Peyer's patch (tissue), 4 donors: Measurements from ENCODE around the gene FYB2. TPM values are rescaled to one million over a fixed set of nuclear protein-coding genes. Genes with fewer than 3 reads are reported as not detected.
A peak's percentile ranks its signal among the peaks of the same experiment; 100 is the strongest.

Source experiments
- DNase-seq, 3 donors: peaks; one replicate each; pipeline ENCODE4 v3.0.0-alpha.2; 2017 to 2019
- H3K27ac ChIP-seq, 4 donors: fragments of 200-600 bp; sonication (generic); one replicate each; pipeline ENCODE4 v1.5.1; 2016 to 2019
- H3K27me3 ChIP-seq, 2 donors: fragments of 200-600 bp; sonication (generic); one replicate each; pipeline ENCODE4 v1.5.1; 2019
- H3K36me3 ChIP-seq, 3 donors: fragments of 200-600 bp; sonication (generic); one replicate each; pipeline ENCODE4 v1.5.1; 2016 to 2019
- H3K4me1 ChIP-seq, 4 donors: fragments of 200-600 bp; sonication (generic); one replicate each; pipeline ENCODE4 v1.5.1; 2016 to 2019
- H3K4me3 ChIP-seq, 4 donors: fragments of 200-600 bp; sonication (generic); 1 replicate in 3 of 4; 2 replicates in 1 of 4; pipeline ENCODE4 v1.5.1; 2016 to 2019; ENCODE audit warnings: mild to moderate bottlenecking in 1 of 4
- H3K9me3 ChIP-seq, 4 donors: fragments of 200-600 bp; sonication (generic); one replicate each; pipeline ENCODE4 v1.5.1; 2016 to 2019; ENCODE audit warnings: mild to moderate bottlenecking in 1 of 4
- CTCF ChIP-seq, 6 experiments: fragments of 450-650 bp in 4 of 6; fragments of 200-600 bp in 2 of 6; sonication (generic) in 1 of 6; IDR thresholded peaks; one replicate each; pipeline ENCODE4 v1.5.1; 2017 to 2019; ENCODE audit warnings: antibody characterized with exemption in 6 of 6, mild to moderate bottlenecking in 3 of 6, moderate library complexity in 1 of 6
- POLR2A ChIP-seq, 2 donors: fragments of 450-650 bp; IDR thresholded peaks; one replicate each; pipeline ENCODE4 v1.5.1; 2017; ENCODE audit warnings: antibody characterized with exemption in 2 of 2, mild to moderate bottlenecking in 2 of 2, moderate library complexity in 2 of 2
- total RNA-seq, 4 donors: library from RNA; depleted of rRNA; stranded (reverse); fragments of >200 nt; gene quantifications; one replicate each; pipeline ENCODE4 v1.1.0, GENCODE V29; 2016

FYB2 gene
- total RNA-seq, 4 donors from 2014 or later, result 4.1 to 10.2 (median 8.4) TPM

GRCh38 chr1:56712150-56712549 lies 107.1 kb downstream of the FYB2 start:
- Histone ChIP-seq H3K4me1 (no peaks in the 10 kb centered on the region), H3K27me3 (no peaks in the 10 kb centered on the region), H3K36me3 (no peaks in the 10 kb centered on the region), H3K9me3 (no peaks in the 10 kb centered on the region), H3K4me3 (no peak overlapping the region), H3K27ac (no peak overlapping the region)
- DNase-seq, result no peak
- no peak for TF ChIP-seq CTCF (IDR thresholded peaks at IDR 0.05)
- no peak for TF ChIP-seq POLR2A (IDR thresholded peaks at IDR 0.05)

GRCh38 chr1:56710646-56711045 lies 108.6 kb downstream of the FYB2 start:
- H3K36me3 ChIP-seq, result no peaks in the 10 kb centered on the region
- no peak overlapping the region for H3K27ac ChIP-seq
- H3K4me3 ChIP-seq, result no peak overlapping the region
- no peaks in the 10 kb centered on the region for H3K9me3 ChIP-seq
- no peak for TF ChIP-seq POLR2A (IDR thresholded peaks at IDR 0.05)
- TF ChIP-seq CTCF (IDR thresholded peaks at IDR 0.05), result no peak
- H3K4me1 ChIP-seq, result no peaks in the 10 kb centered on the region
- no peak for DNase-seq
- H3K27me3 ChIP-seq, result no peaks in the 10 kb centered on the region

- Histone ChIP-seq H3K27me3 (no peaks in the 10 kb centered on the region), H3K4me1 (no peaks in the 10 kb centered on the region), H3K36me3 (no peaks in the 10 kb centered on the region), H3K27ac (no peak overlapping the region), H3K4me3 (no peak overlapping the region), H3K9me3 (no peaks in the 10 kb centered on the region)
- TF ChIP-seq POLR2A (IDR thresholded peaks at IDR 0.05) (no peak), CTCF (IDR thresholded peaks at IDR 0.05) (no peak)
- no peak for DNase-seq
These were observed 109.2 kb downstream of the FYB2 start for GRCh38 chr1:56709995-56710394.

- DNase-seq, result no peak
These were observed 109.8 kb downstream of the FYB2 start for GRCh38 chr1:56709269-56709880.

GRCh38 chr1:56707379-56707778 lies 111.8 kb downstream of the FYB2 start:
- no peaks in the 10 kb centered on the region for H3K36me3 ChIP-seq
- no peak for DNase-seq
- no peaks in the 10 kb centered on the region for H3K9me3 ChIP-seq
- no peaks in the 10 kb centered on the region for H3K27me3 ChIP-seq
- H3K4me1 ChIP-seq, result no peaks in the 10 kb centered on the region
- no peak overlapping the region for H3K27ac ChIP-seq
- H3K4me3 ChIP-seq, result no peak overlapping the region
- TF ChIP-seq CTCF (IDR thresholded peaks at IDR 0.05) (no peak), POLR2A (IDR thresholded peaks at IDR 0.05) (no peak)

More at GRCh38 chr1:56709269-56709880, 109.8 kb downstream of the FYB2 start:
- no peaks in the 10 kb centered on the region for H3K27me3 ChIP-seq
- H3K27ac ChIP-seq, result no peak overlapping the region
- H3K4me1 ChIP-seq, result no peaks in the 10 kb centered on the region
- no peak overlapping the region for H3K4me3 ChIP-seq
- H3K9me3 ChIP-seq, result no peaks in the 10 kb centered on the region
- no peak for TF ChIP-seq POLR2A (IDR thresholded peaks at IDR 0.05)
- TF ChIP-seq CTCF (IDR thresholded peaks at IDR 0.05), result peak; percentile 30 to 69 (median 64)
- no peaks in the 10 kb centered on the region for H3K36me3 ChIP-seq

GRCh38 chr1:56703747-56704146 lies 115.5 kb downstream of the FYB2 start:
- no peak overlapping the region for H3K4me3 ChIP-seq
- no peaks in the 10 kb centered on the region for H3K27me3 ChIP-seq
- no peak for DNase-seq
- H3K27ac ChIP-seq, result no peak overlapping the region
- H3K4me1 ChIP-seq, result no peaks in the 10 kb centered on the region
- no peaks in the 10 kb centered on the region for H3K36me3 ChIP-seq
- no peaks in the 10 kb centered on the region for H3K9me3 ChIP-seq
- TF ChIP-seq POLR2A (IDR thresholded peaks at IDR 0.05), result no peak
- TF ChIP-seq CTCF (IDR thresholded peaks at IDR 0.05), result no peak
